ENCODE measurements around the gene RNF224.

The RNF224 gene

DNA sequence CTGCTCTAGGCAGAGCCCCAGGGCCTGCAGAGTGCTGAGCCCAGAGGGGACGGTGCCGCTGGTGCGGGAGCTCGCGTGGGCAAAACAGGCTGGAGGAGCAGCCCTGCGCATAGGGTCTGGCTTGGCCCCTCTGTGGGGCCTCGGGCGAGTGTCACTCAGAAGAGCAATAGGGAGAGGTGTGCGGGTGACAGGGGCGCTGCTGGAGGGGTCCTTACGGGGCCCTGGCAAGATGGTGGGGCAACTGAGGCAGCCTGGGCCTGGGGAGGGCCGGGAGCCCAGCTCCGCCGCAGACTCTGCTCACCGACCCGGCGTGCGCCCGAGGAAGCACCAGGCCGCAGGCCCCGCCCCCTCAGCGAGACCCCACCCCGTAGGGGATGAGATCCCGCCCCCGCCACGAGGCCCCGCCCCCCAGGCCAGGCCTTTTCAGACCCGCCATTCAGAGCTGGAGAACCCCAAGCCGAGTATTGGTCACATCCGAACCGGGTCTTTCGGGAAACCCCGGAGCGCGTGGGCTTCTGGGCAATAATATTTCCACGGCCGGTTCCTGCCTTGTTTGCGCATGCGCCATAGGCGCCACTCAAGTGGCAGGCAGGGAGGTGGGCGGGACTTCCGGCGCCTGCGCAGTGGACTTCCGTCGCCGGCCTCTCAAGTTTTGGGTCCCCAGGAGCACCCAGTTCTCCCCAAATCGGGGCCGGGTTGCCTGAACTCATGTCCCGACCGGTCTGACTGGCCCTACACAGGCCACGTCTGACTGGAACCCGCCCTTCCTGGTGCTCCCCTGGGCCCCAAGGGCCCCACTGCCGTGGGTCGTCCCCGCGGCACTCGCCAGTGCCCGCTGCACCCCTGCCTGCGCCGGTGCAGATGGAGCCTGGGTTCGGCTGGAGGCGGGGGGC, 4.0 kb upstream of the RNF224 start:
- Histone ChIP-seq H3K9ac (ENCODE audit: low read length in 2 of 2) (peak overlapping the region; percentile 86 to 93), H3K27ac (ENCODE audit: low read length) (peak overlapping the region; percentile 85), H3K9me3 (ENCODE audit: control insufficient read depth in 2 of 2, low read length in 2 of 2) (no peaks in the 10 kb centered on the region), H3K4me1 (ENCODE audit: control insufficient read depth, insufficient read depth, low read length) (peaks cover 23% of the 10 kb centered on the region), H3K4me3 (ENCODE audit: low read length in 2 of 2) (peak overlapping the region; percentile 83 to 88), H3K36me3 (ENCODE audit: control insufficient read depth in 2 of 2, insufficient read depth in 2 of 2, low read length in 2 of 2) (no peaks in the 10 kb centered on the region), H3K27me3 (ENCODE audit: control insufficient read depth in 1 of 2, insufficient read depth in 2 of 2, low read length in 2 of 2) (peaks cover 5 to 7% of the 10 kb centered on the region in 2 donors)

DNA sequence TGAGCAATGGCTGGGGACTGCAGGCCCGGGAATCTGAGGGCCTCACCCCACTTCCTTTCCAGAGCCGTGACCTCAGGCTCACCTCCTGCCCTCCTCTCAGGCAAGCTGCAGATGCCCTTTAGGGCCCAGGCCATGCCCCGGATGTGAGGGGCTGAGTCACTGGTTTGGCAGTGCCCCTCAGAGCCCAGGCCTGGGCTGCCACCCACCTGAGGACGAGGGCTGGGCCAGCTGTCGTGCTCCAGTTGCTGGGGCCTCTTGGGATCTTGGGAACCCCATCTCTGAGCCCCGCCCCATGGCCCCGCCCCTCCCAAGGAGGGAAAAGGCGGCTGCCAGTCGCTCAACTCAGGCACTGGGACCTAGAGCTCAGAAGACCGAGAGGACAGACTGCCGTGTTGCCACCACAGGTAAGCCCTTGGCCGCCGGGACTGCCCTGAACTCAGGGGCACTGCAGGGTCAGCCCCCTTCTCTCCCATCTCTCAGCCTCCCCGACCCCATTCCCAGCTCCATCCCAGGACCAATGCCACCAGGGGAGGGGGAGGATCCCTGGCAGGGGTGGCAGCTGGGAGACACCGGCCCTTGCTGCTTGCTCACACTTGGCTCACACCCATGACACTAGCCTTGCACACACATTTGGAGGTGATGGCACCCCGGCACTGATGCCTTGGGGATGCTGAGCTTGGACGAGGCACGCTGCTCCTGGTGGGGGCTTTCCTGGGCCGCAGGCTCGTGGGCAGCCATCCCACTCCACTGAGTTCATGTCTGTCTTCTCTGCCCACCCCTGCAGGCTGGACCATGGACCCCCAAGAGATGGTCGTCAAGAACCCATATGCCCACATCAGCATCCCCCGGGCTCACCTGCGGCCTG, 2.2 kb upstream of the RNF224 start, which contains the start of gene CYSRT1:
TSS of gene CYSRT1 (plus strand) at position 345 of the 865 bp plus-strand sequence. CDS start at position 793, 448 bp downstream.
- Histone ChIP-seq H3K27me3 (ENCODE audit: control insufficient read depth in 1 of 2, insufficient read depth in 2 of 2, low read length in 2 of 2) (peaks cover 20 to 23% of the 10 kb centered on the region in 2 donors), H3K9me3 (ENCODE audit: control insufficient read depth in 2 of 2, low read length in 2 of 2) (no peaks in the 10 kb centered on the region), H3K4me3 (ENCODE audit: low read length in 2 of 2) (peak within 1 kb of the TSS; percentile 83 to 88), H3K9ac (ENCODE audit: low read length in 2 of 2) (peak within 1 kb of the TSS; percentile 86 to 93), H3K4me1 (ENCODE audit: control insufficient read depth, insufficient read depth, low read length) (peaks cover 23% of the 10 kb centered on the region), H3K27ac (ENCODE audit: low read length) (peak within 1 kb of the TSS; percentile 85), H3K36me3 (ENCODE audit: control insufficient read depth in 2 of 2, insufficient read depth in 2 of 2, low read length in 2 of 2) (no peaks in the 10 kb centered on the region)

DNA sequence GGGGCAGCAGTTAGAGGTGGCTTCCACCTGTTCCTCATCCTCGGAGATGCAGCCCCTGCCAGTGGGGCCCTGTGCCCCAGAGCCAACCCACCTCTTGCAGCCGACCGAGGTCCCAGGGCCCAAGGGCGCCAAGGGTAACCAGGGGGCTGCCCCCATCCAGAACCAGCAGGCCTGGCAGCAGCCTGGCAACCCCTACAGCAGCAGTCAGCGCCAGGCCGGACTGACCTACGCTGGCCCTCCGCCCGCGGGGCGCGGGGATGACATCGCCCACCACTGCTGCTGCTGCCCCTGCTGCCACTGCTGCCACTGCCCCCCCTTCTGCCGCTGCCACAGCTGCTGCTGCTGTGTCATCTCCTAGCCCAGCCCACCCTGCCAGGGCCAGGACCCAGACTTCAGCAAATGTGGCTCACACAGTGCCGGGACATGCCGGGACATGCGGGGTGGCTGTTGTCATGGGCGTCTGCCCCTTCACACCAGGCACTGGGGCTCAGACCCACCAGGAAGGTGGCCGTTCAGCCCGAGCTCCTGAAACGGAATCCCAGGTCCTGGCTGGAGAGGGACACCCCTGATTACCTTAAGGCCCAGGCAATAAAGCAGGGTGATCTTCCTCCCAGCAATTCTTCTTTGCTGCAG, 1.5 kb upstream of the RNF224 start:
- no peak overlapping the region for H3K27ac ChIP-seq (ENCODE audit: low read length)
- H3K4me3 ChIP-seq (ENCODE audit: low read length in 2 of 2), result no peak overlapping the region
- H3K36me3 ChIP-seq (ENCODE audit: control insufficient read depth in 2 of 2, insufficient read depth in 2 of 2, low read length in 2 of 2), result no peaks in the 10 kb centered on the region
- H3K9me3 ChIP-seq (ENCODE audit: control insufficient read depth in 2 of 2, low read length in 2 of 2), result no peaks in the 10 kb centered on the region
- H3K9ac ChIP-seq (ENCODE audit: low read length in 2 of 2), result no peak overlapping the region
- peaks cover 23% of the 10 kb centered on the region for H3K4me1 ChIP-seq (ENCODE audit: control insufficient read depth, insufficient read depth, low read length)
- peaks cover 22 to 30% of the 10 kb centered on the region in 2 donors for H3K27me3 ChIP-seq (ENCODE audit: control insufficient read depth in 1 of 2, insufficient read depth in 2 of 2, low read length in 2 of 2)

DNA sequence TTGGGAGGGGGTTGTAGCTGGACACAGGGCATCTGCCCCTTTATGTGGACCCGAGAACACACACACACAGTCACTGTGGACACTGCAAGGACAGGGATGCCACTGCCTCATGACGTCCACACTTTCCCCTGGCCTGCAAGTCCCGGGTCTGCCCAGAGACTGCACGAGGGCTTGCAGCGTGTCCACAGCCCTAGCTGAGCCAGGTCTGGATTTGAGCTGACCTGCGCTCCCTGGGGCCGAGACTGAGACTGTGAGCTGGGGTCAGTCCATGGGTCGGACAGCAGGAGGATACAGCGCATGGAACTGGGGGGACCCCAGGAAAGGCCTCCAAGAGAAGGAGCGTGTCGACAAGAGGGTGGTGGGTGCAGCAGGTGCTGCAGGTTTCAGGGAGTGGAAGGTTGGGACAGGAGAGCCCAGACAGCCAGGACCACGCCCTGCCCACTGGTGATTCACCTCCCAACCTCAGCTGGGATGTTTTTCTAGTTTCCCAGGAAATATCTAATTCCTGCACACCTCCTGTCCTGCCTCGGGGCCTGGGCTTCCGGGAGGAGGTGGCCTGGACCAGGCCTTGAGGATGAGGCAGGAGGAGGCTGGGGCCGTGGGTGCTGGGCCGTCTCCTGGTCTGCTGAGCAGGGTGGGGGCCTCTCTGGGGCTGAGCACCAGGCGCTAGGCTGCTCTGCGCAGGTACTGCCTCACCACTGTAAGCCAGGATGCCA, 806 bp upstream of the RNF224 start:
- H3K9me3 ChIP-seq (ENCODE audit: control insufficient read depth in 2 of 2, low read length in 2 of 2), result no peaks in the 10 kb centered on the region
- no peak overlapping the region for H3K9ac ChIP-seq (ENCODE audit: low read length in 2 of 2)
- H3K4me3 ChIP-seq (ENCODE audit: low read length in 2 of 2), result no peak overlapping the region
- no peaks in the 10 kb centered on the region for H3K36me3 ChIP-seq (ENCODE audit: control insufficient read depth in 2 of 2, insufficient read depth in 2 of 2, low read length in 2 of 2)
- H3K27ac ChIP-seq (ENCODE audit: low read length), result no peak overlapping the region
- H3K27me3 ChIP-seq (ENCODE audit: control insufficient read depth in 1 of 2, insufficient read depth in 2 of 2, low read length in 2 of 2), result peaks cover 27 to 37% of the 10 kb centered on the region in 2 donors
- H3K4me1 ChIP-seq (ENCODE audit: control insufficient read depth, insufficient read depth, low read length), result peaks cover 22% of the 10 kb centered on the region

DNA sequence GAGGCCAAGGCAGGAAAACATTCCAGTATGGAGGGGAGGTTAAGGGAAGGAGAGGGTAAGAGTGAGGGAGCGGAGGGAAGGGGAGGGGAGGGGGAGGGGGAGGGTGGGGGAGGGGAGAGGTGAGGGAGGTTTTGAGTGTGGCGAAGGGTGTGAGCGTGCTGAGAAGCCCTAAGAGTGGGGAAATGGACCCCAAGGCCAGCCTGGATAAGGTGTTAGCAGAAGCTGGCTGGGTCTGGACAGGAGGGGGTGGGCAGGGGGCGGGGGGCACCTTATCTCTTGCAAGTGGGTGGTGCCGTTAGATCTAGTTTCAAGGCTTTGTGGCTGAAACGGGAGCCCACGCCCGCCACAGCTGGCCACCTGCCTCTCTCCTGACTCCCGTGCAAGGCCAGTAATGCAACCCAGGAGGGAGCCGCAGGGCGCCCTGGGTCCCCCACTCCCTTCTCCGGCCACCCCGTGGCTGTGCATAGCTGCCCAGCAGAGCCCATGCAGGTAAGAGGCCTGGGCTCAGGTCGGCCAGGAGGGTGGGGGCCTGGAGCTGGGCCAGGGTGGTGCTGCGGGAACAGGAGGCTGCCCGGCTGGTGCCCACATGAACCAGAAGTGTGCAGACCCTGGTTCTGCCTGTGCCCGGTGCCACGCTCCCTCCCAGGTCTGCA, 677 bp downstream of the RNF224 start:
- no peaks in the 10 kb centered on the region for H3K36me3 ChIP-seq (ENCODE audit: control insufficient read depth in 2 of 2, insufficient read depth in 2 of 2, low read length in 2 of 2)
- H3K4me1 ChIP-seq (ENCODE audit: control insufficient read depth, insufficient read depth, low read length), result peaks cover 13% of the 10 kb centered on the region
- H3K27me3 ChIP-seq (ENCODE audit: control insufficient read depth in 1 of 2, insufficient read depth in 2 of 2, low read length in 2 of 2), result peaks cover 35 to 49% of the 10 kb centered on the region in 2 donors
- H3K9ac ChIP-seq (ENCODE audit: low read length in 2 of 2), result no peak overlapping the region
- H3K9me3 ChIP-seq (ENCODE audit: control insufficient read depth in 2 of 2, low read length in 2 of 2), result no peaks in the 10 kb centered on the region
- H3K4me3 ChIP-seq (ENCODE audit: low read length in 2 of 2), result no peak overlapping the region
- no peak overlapping the region for H3K27ac ChIP-seq (ENCODE audit: low read length)

DNA sequence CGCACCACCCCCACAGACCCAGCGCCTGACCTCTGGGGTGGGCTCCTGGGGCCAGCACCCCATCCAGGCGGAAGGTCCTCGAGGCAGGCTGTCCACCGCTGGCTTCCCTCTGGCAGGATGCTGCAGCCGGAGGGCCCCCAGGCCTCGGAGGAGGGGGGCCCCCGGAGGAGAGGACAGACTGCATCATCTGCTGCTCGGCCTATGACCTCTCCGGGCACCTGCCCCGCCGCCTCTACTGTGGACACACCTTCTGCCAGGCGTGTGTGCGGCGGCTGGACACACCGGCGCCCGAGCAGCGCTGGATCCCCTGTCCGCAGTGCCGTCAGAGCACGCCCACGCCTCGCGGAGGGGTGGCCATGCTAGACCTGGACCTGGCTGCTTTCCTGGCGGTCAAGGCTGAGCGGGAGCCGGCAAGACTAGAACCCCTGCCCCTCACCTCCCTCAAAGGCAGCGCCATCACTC, 1.2 kb downstream of the RNF224 start:
- H3K27ac ChIP-seq (ENCODE audit: low read length), result no peak overlapping the region
- H3K4me3 ChIP-seq (ENCODE audit: low read length in 2 of 2), result no peak overlapping the region
- no peaks in the 10 kb centered on the region for H3K36me3 ChIP-seq (ENCODE audit: control insufficient read depth in 2 of 2, insufficient read depth in 2 of 2, low read length in 2 of 2)
- H3K9me3 ChIP-seq (ENCODE audit: control insufficient read depth in 2 of 2, low read length in 2 of 2), result no peaks in the 10 kb centered on the region
- H3K4me1 ChIP-seq (ENCODE audit: control insufficient read depth, insufficient read depth, low read length), result peaks cover 10% of the 10 kb centered on the region
- H3K9ac ChIP-seq (ENCODE audit: low read length in 2 of 2), result no peak overlapping the region
- H3K27me3 ChIP-seq (ENCODE audit: control insufficient read depth in 1 of 2, insufficient read depth in 2 of 2, low read length in 2 of 2), result peaks cover 38 to 49% of the 10 kb centered on the region in 2 donors

DNA sequence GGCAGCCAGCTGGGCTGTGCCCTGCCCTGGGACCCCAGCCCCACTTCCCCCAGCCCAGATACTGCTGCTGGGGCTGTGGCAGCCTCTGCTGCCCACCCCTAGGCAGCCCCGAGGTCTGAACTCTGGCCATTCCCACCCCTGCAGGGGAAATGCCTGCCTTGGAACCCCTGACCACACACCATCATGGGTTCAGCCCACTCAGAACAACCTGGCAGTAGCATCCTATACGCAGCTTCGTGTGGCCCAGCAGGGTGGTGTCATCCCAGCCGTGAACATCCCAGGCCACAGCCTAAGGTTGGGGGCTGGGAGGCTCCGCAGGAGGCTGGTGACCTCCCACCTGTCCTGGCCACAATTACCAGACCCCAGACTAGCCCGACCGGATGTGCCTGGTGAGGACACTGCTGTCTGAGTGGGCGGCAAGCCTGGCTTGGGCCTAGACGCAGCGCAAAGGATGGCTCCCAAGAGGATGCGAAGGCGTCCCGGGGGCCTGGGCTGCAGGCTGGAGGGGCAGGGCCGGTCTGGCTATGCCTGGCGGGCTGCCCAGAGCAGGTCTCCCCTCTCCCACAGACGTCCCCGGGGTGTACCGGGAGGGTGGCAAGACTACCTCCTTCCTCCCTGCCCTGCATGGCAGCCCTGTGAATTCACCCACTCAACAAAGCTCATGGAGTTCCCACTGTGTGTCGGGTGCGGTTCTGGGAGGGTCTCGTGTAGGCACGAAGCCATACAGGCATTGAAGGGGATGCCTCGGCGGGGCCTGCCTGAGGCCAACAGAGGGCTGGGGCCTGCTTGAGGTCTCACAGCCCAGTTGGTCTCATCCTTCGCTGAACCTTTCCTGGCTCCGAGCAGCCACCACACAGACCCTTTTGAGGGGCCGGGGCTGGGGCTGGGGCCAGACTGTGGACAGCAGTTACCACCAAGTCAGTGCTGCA, 1.9 kb downstream of the RNF224 start:
- Histone ChIP-seq H3K4me3 (ENCODE audit: low read length in 2 of 2) (no peak overlapping the region), H3K9ac (ENCODE audit: low read length in 2 of 2) (no peak overlapping the region), H3K9me3 (ENCODE audit: control insufficient read depth in 2 of 2, low read length in 2 of 2) (no peaks in the 10 kb centered on the region), H3K27ac (ENCODE audit: low read length) (no peak overlapping the region), H3K36me3 (ENCODE audit: control insufficient read depth in 2 of 2, insufficient read depth in 2 of 2, low read length in 2 of 2) (no peaks in the 10 kb centered on the region), H3K4me1 (ENCODE audit: control insufficient read depth, insufficient read depth, low read length) (peaks cover 4% of the 10 kb centered on the region), H3K27me3 (ENCODE audit: control insufficient read depth in 1 of 2, insufficient read depth in 2 of 2, low read length in 2 of 2) (peaks cover 40 to 51% of the 10 kb centered on the region in 2 donors)

DNA sequence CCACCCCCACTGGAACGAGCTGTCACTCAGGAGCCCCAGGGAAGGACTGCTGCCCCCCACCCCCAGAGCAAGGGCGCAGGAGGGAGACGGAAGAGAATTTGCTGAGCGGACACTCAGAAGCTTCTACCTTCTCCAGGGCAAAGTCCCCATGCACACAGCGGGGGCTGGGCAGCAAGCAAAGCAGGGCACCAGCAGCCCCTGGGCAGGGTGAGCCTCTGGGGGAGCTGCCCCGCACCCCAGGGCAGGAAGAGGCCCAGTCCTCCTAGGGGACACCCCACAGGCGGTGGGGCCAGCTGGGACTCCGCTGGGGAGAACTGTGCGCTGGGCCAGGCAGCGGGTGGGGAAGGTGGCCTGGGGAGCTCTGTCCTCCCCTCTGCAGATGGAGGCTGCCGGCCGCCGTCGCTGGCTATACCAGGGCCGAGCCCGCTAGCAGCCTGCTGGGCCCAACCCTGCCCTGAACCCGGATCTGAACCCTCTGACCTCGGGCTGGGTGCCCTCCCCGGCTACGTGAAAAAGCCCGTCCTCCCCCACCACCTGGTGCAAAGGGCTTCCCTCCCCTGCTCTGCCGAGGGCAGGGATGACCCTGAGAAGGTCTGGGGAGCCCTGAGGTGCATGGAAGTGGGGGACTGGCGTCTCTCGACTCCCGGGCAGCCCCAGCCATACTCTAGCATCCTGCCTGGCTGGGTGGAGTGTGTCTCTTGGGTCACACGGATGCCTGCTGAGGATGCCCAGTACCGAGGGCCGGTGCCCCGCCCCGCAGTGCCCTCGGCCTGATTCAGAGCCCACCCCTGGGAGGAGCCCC, 2.8 kb downstream of the RNF224 start:
- H3K27me3 ChIP-seq (ENCODE audit: control insufficient read depth in 1 of 2, insufficient read depth in 2 of 2, low read length in 2 of 2), result peaks cover 46 to 57% of the 10 kb centered on the region in 2 donors

More for the DNA sequence above, 2.8 kb downstream of the RNF224 start:
- Histone ChIP-seq H3K4me3 (ENCODE audit: low read length in 2 of 2) (no peak overlapping the region), H3K4me1 (ENCODE audit: control insufficient read depth, insufficient read depth, low read length) (peaks cover 4% of the 10 kb centered on the region), H3K36me3 (ENCODE audit: control insufficient read depth in 2 of 2, insufficient read depth in 2 of 2, low read length in 2 of 2) (no peaks in the 10 kb centered on the region), H3K9me3 (ENCODE audit: control insufficient read depth in 2 of 2, low read length in 2 of 2) (no peaks in the 10 kb centered on the region), H3K27ac (ENCODE audit: low read length) (no peak overlapping the region), H3K9ac (ENCODE audit: low read length in 2 of 2) (no peak overlapping the region)
